Stomach smooth muscle (tissue), 2 donors: Measurements from ENCODE around the gene EGF.
"Not testable (repeated sequence)": the region's sequence is repeated elsewhere in the genome, so short reads cannot be mapped to it uniquely, and the experiment has no call there.

Source experiments
- H3K27ac ChIP-seq: one replicate; pipeline ENCODE4 v1.7.0; 2013; ENCODE audit warnings: mild to moderate bottlenecking, low read length, inconsistent platforms
- H3K27me3 ChIP-seq, 2 donors: one replicate each; pipeline ENCODE4 v1.7.0; 2013; ENCODE audit warnings: low read length in 2 of 2; ENCODE audit not compliant: insufficient read depth in 2 of 2, control insufficient read depth in 1 of 2
- H3K36me3 ChIP-seq, 2 donors: one replicate each; pipeline ENCODE4 v1.7.0; 2013; ENCODE audit warnings: low read length in 2 of 2; ENCODE audit not compliant: control insufficient read depth in 2 of 2, insufficient read depth in 2 of 2
- H3K4me1 ChIP-seq: one replicate; pipeline ENCODE4 v1.7.0; 2013; ENCODE audit warnings: low read length; ENCODE audit not compliant: control insufficient read depth, insufficient read depth
- H3K4me3 ChIP-seq, 2 donors: one replicate each; pipeline ENCODE4 v1.7.0; 2013; ENCODE audit warnings: low read length in 2 of 2
- H3K9ac ChIP-seq, 2 donors: one replicate each; pipeline ENCODE4 v1.7.0; 2013; ENCODE audit warnings: low read length in 2 of 2, mild to moderate bottlenecking in 1 of 2
- H3K9me3 ChIP-seq, 2 donors: one replicate each; pipeline ENCODE4 v1.7.0; 2013; ENCODE audit warnings: low read length in 2 of 2; ENCODE audit not compliant: control insufficient read depth in 2 of 2
- donor health status: healthy.
- donor health status: Pancreatic carcinoma.

Gene EGF

DNA sequence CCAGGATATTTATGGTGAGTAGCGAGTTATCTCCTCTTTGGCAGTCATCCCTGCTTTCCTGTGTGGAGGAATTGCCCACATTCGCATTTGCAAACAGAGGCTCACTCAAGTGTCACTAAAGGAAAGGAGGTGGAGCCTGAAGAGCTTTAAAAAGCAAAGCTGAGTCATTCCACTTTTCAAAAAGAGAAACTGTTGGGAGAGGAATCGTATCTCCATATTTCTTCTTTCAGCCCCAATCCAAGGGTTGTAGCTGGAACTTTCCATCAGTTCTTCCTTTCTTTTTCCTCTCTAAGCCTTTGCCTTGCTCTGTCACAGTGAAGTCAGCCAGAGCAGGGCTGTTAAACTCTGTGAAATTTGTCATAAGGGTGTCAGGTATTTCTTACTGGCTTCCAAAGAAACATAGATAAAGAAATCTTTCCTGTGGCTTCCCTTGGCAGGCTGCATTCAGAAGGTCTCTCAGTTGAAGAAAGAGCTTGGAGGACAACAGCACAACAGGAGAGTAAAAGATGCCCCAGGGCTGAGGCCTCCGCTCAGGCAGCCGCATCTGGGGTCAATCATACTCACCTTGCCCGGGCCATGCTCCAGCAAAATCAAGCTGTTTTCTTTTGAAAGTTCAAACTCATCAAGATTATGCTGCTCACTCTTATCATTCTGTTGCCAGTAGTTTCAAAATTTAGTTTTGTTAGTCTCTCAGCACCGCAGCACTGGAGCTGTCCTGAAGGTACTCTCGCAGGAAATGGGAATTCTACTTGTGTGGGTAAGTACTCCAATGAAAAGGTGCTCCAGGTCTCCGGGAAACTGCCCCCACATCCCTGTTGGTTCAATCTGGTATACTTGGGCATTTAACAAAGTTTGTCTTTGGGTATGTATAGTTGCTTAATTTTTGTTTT lies at the start of gene EGF:
EGF (plus strand) TSS at position 178 of the 890 bp plus-strand sequence; CDS start at position 631, 453 bp downstream.
- H3K36me3 ChIP-seq, result no peaks in the 10 kb centered on the region
- no peaks in the 10 kb centered on the region for H3K4me1 ChIP-seq
- H3K9ac ChIP-seq, result no peak within 1 kb of the TSS
- H3K27ac ChIP-seq, result peak within 1 kb of the TSS; percentile 11
- H3K27me3 ChIP-seq, result no peaks in the 10 kb centered on the region
- H3K4me3 ChIP-seq, result no peak within 1 kb of the TSS
- no peaks in the 10 kb centered on the region for H3K9me3 ChIP-seq

- Histone ChIP-seq H3K4me3 (no peak overlapping the region), H3K9ac (no peak overlapping the region), H3K27ac (no peak overlapping the region), H3K4me1 (no peaks in the 10 kb centered on the region), H3K27me3 (no peaks in the 10 kb centered on the region), H3K36me3 (peaks cover 0 to 2% of the 10 kb centered on the region in 2 donors), H3K9me3 (no peaks in the 10 kb centered on the region)
Observed at GRCh38 chr4:109864134-109864533, 48.5 kb upstream of the EGF start.

DNA sequence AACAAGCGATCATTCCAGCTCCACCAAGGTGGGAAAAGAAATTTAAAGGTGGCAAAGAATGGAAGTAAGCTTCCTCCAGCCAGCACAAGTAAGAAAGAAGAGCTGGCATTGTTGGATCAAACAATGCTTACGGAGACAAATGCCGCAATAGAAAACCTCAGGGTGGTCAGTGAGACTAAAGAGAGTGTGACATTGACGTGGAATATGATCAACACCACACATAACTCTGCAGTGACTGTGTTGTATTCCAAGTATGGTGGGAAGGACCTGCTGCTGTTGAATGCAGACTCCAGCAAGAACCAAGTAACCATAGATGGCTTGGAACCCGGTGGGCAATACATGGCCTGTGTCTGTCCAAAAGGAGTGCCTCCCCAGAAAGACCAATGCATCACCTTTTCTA lies 42.6 kb upstream of the EGF start:
- Histone ChIP-seq H3K9ac (no peak overlapping the region), H3K27me3 (no peaks in the 10 kb centered on the region), H3K27ac (no peak overlapping the region), H3K9me3 (peaks cover 0 to 3% of the 10 kb centered on the region in 2 donors), H3K4me3 (no peak overlapping the region), H3K36me3 (peaks cover 6 to 10% of the 10 kb centered on the region in 2 donors), H3K4me1 (no peaks in the 10 kb centered on the region)

DNA sequence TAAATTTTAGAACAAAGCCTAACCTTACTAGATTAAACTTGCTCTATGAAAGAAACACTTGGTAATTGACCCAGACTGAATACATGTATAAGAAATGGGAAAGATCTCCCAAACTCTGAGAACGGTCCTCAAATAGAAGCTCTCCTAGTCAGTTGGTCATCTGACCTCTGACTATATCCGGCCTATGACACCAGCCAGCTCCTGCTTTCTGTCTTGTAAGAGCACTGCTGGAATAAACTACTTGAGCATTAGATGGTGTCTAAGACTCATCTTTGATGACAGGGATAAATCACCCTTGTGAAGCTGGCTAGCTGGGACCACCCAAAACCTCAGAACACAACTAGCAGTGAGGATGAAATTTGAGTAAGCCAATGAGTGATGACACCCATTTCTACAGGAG lies 40.6 kb upstream of the EGF start:
- Histone ChIP-seq H3K36me3 (peaks cover 6 to 9% of the 10 kb centered on the region in 2 donors), H3K27ac (no peak overlapping the region), H3K4me1 (no peaks in the 10 kb centered on the region), H3K4me3 (no peak overlapping the region), H3K9me3 (peaks cover 0 to 3% of the 10 kb centered on the region in 2 donors), H3K27me3 (no peaks in the 10 kb centered on the region), H3K9ac (no peak overlapping the region)

GRCh38 chr4:109872950-109873656 lies 39.6 kb upstream of the EGF start:
- H3K27ac ChIP-seq, result no peak overlapping the region
- H3K27me3 ChIP-seq, result no peaks in the 10 kb centered on the region
- no peak overlapping the region for H3K4me3 ChIP-seq
- peaks cover 6 to 9% of the 10 kb centered on the region in 2 donors for H3K36me3 ChIP-seq
- H3K4me1 ChIP-seq, result no peaks in the 10 kb centered on the region
- peaks cover 0 to 3% of the 10 kb centered on the region in 2 donors for H3K9me3 ChIP-seq
- H3K9ac ChIP-seq, result no peak overlapping the region

GRCh38 chr4:109873791-109874514 lies 38.7 kb upstream of the EGF start:
- no peak overlapping the region for H3K27ac ChIP-seq
- peaks cover 6 to 9% of the 10 kb centered on the region in 2 donors for H3K36me3 ChIP-seq
- H3K9me3 ChIP-seq, result peaks cover 0 to 3% of the 10 kb centered on the region in 2 donors
- H3K27me3 ChIP-seq, result peaks cover 0 to under 1% of the 10 kb centered on the region in 2 donors
- no peak overlapping the region for H3K4me3 ChIP-seq
- no peaks in the 10 kb centered on the region for H3K4me1 ChIP-seq
- H3K9ac ChIP-seq, result no peak overlapping the region

DNA sequence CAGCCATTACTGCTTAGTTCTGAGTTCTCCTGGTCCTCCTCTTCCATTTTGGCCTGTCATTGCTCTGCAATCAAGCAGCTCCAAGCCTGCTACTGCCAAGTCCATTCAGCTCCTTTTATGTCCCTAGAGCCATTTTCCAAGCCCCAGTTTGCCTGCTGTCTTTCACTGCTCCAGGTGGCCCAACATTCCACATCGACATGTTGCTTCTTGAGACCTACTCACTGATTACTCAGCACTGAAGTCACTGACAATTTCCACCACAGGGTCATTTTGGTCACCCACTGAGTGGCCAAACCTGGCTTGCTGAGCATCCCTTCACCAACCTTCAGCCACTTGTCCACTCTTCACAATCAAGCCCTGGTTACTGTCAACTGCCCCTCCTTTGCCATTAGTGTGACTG lies 37.6 kb upstream of the EGF start:
- Histone ChIP-seq H3K36me3 (peaks cover 2% of the 10 kb centered on the region in 2 donors), H3K27ac (no peak overlapping the region), H3K27me3 (peaks cover 0 to 4% of the 10 kb centered on the region in 2 donors), H3K4me3 (no peak overlapping the region), H3K9me3 (peaks cover 0 to 3% of the 10 kb centered on the region in 2 donors), H3K9ac (no peak overlapping the region), H3K4me1 (no peaks in the 10 kb centered on the region)

DNA sequence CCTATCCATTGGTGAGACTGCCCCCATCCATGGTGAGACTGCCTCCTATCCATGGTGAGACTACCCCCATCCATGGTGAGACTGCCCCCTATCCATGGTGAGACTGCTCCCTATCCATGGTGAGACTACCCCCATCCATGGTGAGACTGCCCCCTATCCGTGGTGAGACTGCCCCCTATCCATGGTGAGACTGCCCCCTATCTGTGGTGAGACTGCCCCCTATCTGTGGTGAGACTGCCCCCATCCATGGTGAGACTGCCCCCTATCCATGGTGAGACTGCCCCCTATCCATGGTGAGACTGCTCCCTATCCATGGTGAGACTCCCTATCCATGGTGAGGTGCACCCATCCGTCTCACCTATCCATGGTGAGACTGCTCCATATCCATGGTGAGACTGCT lies 37.1 kb upstream of the EGF start:
- not testable (repeated sequence) for H3K27ac ChIP-seq, H3K4me1 ChIP-seq

GRCh38 chr4:109876634-109877265 lies 35.9 kb upstream of the EGF start:
- Histone ChIP-seq H3K4me1 (no peaks in the 10 kb centered on the region), H3K9me3 (peaks cover 0 to 3% of the 10 kb centered on the region in 2 donors), H3K4me3 (no peak overlapping the region), H3K27ac (no peak overlapping the region), H3K27me3 (peaks cover 0 to 4% of the 10 kb centered on the region in 2 donors), H3K9ac (no peak overlapping the region), H3K36me3 (no peaks in the 10 kb centered on the region)

More for the DNA sequence above, 37.1 kb upstream of the EGF start:
- H3K36me3 ChIP-seq, H3K9me3 ChIP-seq, H3K9ac ChIP-seq, H3K27me3 ChIP-seq, H3K4me3 ChIP-seq: not testable (repeated sequence)

- Histone ChIP-seq H3K4me1 (no peaks in the 10 kb centered on the region), H3K27me3 (peaks cover 0 to 4% of the 10 kb centered on the region in 2 donors), H3K36me3 (no peaks in the 10 kb centered on the region), H3K9me3 (peaks cover 0 to 3% of the 10 kb centered on the region in 2 donors), H3K9ac (no peak overlapping the region), H3K4me3 (no peak overlapping the region), H3K27ac (no peak overlapping the region)
Observed at GRCh38 chr4:109877400-109877799, 35.3 kb upstream of the EGF start.
